ENCODE results near the gene FHAD1.

Gene FHAD1

DNA sequence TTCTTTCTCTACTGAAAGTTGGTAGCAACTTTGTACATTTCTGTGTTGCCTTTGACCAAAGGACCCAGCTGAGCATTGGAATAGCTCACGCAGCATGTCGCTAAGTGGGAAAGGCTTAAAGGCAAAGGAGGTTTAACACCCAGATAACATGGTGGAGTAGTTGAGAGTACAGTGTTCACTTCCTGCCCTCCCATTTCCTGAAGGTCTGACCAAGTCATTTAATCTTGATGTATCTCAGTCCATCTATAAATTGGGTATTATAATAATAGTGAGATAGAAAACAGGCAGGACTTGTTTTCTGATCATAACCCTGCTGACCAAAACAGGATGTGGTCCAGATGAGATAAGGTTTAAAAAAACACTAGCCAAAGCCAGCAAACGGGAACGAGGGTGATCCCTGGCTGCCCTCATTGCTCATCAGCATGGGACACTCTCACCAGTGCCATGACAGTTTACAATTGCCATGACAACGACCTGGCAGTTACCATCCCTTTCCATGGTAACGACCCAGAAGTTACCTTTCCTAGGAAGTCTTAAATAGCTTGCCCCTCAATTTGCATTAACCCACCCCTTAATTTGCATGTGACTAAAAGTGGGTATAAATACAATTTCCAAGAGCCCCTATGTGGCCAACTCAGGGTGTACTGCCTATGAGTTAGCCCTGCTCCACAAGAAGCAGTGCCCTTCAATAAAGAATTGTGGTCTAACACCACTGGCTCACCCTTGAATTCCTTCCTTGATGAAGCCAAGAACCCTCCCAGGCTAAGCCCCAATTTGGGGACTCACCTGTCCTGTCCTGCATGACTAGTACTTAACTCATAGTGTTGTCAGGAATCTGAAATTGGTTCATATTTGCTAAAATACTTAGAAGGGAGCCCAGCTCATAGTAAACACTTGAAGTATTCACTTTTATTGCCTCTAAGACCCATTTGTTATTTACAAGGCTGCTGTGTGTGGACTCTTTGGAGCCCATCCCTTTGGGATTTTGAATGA, 28.4 kb upstream of the FHAD1 start:
- DNase-seq (ENCODE audit: low read depth, low spot score), result no peak

DNA sequence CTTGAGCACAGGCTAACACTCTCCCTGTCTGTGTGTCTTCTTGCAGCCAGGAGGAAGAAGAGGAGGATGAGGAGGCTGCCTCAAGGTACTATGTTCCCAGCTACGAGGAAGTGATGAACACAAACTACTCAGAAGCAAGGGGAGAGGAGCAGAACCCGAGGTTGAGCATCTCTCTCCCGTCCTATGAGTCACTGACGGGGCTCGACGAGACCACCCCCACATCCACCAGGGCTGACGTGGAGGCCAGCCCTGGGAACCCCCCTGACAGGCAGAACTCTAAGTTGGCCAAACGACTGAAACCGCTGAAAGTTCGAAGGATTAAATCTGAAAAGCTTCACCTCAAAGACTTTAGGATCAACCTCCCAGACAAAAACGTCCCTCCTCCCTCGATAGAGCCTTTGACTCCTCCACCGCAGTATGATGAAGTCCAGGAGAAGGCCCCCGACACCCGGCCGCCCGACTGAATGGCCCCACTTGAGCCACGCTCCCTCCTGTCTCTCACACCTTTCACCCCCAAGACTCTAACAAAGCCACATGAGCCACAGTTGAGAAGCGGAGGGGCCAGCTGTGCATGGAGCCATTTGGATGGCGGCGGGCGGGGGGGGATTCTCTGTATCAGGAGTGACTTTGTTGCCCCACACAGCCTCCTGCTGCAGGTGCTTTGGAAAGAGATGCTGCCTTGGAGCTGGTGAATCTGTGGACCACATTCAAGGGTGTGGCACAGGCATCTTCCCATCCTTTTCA, 27.6 kb upstream of the FHAD1 start:
- DNase-seq (ENCODE audit: low read depth, low spot score), result no peak

- no peak for DNase-seq (ENCODE audit: low read depth, low spot score)
Observed at GRCh38 chr1:15220024-15220392, 27.0 kb upstream of the FHAD1 start.

GRCh38 chr1:15220825-15221431, 26.1 kb upstream of the FHAD1 start:
- DNase-seq (ENCODE audit: low read depth, low spot score), result no peak

DNA sequence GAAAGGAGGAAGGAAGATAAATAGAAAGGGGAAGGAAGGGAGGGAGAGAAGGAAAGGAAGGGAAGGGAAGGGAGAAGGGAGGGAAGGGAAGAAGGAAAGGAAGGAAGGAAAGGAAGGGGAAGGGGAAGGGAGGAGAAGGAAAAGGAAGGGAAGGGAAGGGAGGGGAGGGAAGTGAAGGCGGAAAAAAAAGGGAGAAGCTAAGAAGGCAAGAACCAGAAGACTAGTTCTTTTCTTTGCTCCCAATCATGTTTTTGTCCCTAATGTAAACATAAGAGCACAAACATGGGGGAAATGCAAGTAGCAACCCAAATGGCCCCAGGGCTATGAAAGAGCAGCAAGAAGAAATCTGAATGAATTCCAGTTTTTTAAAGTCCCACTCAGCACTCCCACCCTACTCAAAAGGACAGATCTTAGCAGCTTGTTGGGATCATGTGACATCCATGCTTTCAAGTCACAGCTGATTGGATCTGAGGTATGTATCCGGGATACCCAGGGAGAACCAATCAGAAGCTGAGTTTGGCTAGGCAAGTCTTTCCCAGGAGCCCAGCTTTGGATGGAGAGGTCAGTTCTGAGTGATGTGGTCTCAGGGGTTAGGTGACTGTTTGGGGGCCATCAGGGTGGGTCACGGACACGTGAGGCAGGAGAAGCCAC, 24.2 kb upstream of the FHAD1 start:
- no peak for DNase-seq (ENCODE audit: low read depth, low spot score)

- no peak for DNase-seq (ENCODE audit: low read depth, low spot score)
Observed at GRCh38 chr1:15224259-15224869, 22.7 kb upstream of the FHAD1 start.

- no peak for DNase-seq (ENCODE audit: low read depth, low spot score)
Observed at GRCh38 chr1:15224974-15225373, 22.0 kb upstream of the FHAD1 start.

GRCh38 chr1:15225461-15225860, 21.6 kb upstream of the FHAD1 start:
- no peak for DNase-seq (ENCODE audit: low read depth, low spot score)

GRCh38 chr1:15226388-15227255, 20.4 kb upstream of the FHAD1 start:
- DNase-seq (ENCODE audit: low read depth, low spot score), result no peak

GRCh38 chr1:15229707-15230131, 17.3 kb upstream of the FHAD1 start:
- no peak for DNase-seq (ENCODE audit: low read depth, low spot score)

DNA sequence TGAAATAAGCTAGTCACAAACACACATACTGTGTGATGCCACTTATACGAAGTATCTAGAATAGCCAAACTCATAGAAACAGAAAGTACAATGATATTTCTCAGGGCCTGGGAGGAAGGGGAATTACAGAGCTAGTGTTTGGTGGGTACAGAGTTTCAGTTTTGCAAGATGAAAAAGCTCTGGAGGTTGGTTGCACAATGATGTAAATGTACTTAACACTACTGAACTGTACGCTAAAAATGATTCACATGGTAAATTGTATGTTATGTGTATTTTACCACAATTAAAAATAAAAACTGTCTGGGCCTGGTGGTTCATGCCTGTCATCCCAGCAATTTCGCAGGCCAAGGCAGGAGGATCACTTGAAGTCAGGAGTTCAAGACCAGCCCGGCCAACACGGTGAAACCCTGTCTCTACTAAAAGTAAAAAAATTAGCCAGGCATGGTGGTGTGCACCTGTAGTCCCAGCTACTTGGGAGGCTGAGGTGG, 15.3 kb upstream of the FHAD1 start:
- DNase-seq (ENCODE audit: low read depth, low spot score), result no peak

DNA sequence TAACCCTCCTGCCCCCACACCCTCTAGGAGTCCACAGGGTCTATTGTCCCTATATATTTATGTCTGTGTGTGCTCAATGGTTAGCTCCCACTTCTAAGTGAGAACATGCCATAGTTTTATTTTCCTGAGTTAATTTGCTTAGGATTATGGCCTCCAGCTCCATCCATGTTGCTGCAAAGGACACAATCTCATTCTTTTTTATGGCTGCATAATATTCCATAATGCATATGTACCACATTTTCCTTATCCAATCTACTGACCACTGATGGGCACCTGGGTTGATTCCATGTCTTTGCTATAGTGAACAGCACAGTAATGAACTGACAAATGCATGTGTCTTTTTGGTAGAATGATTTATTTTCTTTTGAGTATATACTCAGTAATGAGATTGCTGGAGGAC, 13.3 kb upstream of the FHAD1 start:
- DNase-seq (ENCODE audit: low read depth, low spot score), result no peak

GRCh38 chr1:15236321-15236721, 10.7 kb upstream of the FHAD1 start:
- DNase-seq (ENCODE audit: low read depth, low spot score), result no peak

DNA sequence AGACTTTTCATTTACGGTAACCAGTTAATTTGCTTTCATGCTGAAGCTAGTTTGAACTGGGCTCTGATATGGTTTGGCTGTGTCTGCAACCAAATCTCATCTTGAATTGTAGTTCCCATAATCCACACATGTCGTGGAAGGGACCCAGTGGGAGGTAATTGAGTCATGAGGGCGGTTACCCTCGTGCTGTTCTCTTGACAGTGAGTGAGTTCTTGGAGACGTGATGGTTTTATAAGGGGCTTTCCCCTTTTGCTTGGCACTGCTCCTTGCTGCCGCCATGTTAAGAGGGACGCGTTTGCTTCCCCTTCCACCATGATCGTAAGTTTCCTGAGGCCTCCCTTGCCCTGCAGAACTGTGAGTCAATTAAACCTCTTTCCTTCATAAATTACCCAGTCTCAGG, 10.3 kb upstream of the FHAD1 start:
- no peak for DNase-seq (ENCODE audit: low read depth, low spot score)

- DNase-seq (ENCODE audit: low read depth, low spot score), result no peak
Observed at GRCh38 chr1:15238789-15239188, 8.2 kb upstream of the FHAD1 start.

DNA sequence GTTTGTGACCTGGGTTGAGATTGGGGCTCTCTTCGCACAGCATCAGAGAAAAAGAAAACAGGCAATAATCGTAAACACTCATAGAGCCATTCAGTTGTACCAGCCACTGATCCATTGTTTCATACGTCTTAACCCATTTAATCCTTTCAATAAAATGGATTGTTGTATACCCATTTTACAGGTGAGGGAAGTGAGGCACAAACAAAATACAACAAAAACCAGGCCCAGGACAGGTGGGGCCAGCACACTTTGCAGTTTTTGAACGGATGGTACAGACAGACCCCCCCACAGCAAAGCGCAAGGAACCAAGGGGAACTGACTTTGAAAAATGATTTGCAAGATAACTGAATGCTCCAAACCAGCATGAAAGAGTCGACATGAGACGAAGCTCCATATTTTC, 4.3 kb upstream of the FHAD1 start:
- DNase-seq (ENCODE audit: low read depth, low spot score), result no peak

- DNase-seq (ENCODE audit: low read depth, low spot score), result peak; percentile 64
Observed at GRCh38 chr1:15243275-15244043, 3.6 kb upstream of the FHAD1 start.

- no peak for DNase-seq (ENCODE audit: low read depth, low spot score)
Observed at GRCh38 chr1:15244813-15245212, 2.2 kb upstream of the FHAD1 start.

- peak; percentile 50 for DNase-seq (ENCODE audit: low read depth, low spot score)
Observed at GRCh38 chr1:15245593-15246360, 1.2 kb upstream of the FHAD1 start.
